DMS79 treated with DMSO at 0.1 percent for 48 hours (cell line): ENCODE measurements around the gene BCL7A.
"Not testable (repeated sequence)": the region's sequence is repeated elsewhere in the genome, so short reads cannot be mapped to it uniquely, and the experiment has no call there.

Experiments
- DNase-seq: peaks from one replicate; lab custom pipeline; 2025; lab: John Stamatoyannopoulos, UW

Gene BCL7A

DNA sequence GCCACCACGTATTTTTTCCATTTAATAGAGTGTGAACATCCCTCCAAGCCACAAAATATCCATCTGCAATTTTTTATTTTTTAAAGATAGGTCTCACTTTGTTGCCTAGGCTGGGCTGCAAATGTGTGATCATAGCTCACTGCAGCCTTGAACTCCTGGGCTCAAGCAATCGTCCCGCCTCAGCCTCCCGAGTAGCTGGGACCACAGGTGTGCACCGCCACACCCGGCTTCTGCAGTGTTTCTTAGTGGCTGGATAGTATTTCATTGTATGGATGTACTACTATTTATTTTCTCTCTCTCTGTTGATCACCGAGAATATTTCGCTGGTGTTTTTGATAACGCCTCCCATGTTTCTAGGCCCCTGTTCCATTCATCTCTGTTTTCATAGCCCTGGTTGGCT lies 74.3 kb downstream of the BCL7A start:
- no peak for DNase-seq

DNA sequence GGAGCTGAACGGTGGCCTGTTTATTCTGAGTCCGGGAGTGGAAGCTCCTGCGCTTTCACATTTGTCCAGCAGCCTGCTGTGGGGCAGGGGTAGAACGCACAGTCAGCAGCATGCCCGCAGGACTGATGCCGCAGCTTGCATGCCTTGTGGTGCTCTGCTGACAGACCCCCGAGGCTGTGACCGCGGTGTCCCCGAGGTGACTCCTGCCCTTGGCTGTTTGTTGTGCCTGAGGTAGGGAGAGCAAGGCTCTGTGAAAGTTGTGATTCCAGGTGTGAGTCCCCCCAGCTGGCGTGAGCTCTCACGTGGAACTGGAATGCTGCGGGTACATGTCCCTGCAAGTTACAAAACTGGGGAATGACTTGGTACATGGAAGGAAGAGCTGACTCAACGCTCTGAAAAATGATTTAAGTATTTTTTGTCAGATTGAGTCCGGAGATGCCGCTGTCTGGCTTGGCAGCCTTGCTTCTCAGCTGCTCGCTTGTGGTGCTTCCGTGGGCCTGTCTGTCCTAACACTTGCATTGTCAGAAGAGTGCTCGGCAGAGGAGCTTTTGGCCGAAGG lies 75.0 kb downstream of the BCL7A start:
- no peak for DNase-seq

DNA sequence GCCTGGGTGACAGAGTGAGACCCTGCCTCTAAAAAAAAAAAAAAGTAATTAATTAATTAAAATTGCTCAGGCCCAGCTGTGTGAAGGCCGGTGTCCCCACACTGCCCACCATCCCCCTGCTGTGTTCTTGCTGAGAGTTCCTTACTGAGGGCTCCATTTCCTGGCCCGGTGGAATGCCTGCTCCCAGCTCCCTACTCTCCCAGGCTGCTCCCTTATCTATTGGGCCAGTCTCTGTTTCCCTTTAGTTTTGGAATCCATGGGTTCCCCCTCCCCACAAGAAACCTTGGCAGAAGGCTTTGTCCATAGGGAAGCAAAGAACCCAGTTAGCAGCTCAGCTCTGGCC lies 75.9 kb downstream of the BCL7A start:
- no peak for DNase-seq

DNA sequence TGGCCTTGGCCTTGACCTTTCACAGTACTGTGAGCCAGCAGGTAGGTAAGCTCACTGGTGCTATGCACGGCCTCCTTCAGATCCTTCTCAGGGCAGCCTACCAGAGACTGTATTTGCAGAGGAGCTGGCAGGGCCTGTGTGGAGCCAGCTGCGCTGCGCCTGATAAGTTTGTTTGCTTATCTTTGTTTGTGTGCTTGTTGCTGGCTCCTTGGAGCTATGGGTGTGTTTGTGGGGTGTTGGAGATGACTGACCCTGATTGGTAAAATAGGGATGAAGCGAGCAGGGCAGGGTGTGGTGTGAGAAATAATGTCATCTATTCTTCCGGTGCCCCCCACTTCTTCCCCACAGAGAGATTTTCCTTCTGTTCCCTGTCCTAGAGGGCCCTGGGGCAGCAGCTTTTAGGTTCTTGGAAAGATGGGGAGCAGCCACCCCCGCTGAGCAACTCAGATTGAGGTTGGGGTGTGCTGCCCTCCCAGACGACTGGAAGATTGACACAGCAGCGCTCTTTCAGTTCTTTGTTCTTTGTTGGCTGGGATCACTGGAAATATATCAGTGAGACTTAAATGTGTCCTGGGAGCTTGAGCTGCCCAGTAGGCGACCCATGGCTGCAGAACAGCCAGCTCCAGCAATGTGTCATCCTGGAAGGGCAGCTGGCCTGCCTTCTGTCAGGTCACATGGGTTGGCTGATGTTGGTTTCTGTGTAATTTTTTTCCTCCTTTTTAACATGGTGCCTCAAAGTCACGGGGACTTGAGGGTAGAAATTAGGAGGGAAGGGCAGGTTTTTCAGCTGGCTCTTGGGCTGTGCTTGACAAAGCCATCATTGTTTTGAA lies 76.5 kb downstream of the BCL7A start:
- peak; percentile 83 for DNase-seq

DNA sequence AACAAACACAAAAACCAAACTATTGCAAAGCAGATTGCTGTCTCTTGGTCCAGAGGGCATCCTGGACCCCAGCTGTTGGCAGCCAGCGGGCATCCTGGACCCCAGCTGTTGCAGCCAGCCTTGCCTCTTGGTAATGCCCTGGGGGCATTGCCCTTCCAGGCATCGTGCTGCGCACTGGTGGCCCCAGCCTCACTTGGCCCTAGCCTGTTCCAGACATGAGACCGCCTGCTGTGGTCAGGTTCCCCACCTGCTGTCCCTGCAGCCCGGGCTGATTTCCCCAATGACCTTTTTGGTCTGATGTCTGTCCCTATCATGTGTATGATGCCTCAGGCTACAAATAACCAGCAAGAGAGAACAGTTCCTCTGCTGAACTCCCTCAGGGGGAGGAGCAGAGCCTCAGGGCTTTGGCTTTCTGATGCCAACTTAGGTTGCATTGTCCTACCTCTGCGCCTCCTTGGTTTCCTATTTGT lies 77.6 kb downstream of the BCL7A start:
- DNase-seq = no peak

DNA sequence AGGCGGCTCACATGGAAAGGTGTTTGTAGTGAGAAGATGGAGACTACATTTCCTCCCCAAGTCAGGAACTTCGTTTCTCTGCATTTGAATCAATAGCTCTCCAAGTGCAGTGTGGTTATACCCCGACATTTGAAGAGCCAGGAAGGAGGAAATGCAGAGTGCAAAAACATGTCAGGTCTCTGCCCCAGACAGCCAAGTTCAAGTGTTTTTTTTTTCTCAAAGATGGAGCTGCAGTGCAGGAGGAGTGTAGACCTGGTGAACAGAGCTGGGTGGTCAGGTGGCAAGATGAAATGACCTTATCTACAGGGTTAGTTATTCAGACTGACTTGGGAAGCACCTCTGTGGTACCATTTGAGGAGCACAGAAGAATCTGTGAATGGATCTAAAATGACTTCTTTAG lies 78.2 kb downstream of the BCL7A start:
- DNase-seq = peak; percentile 79

DNA sequence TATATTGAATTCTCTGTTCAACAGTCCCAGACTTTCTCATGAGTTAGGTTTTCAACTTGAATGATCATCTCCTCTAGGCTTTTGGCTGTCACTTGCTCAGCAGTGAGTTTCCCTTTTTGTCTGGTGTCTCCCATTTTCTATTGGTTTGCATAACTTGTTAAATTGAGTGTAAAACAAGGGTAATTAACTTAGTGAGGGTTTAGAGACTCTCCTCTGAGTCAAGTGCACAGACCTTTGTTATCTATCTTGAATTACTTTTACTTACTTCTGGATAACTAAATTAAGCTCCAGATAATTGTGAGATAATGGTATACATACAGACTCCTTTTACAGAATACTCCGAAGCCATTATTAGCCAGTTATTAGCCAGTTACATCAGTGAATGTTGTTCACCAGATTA lies 78.9 kb downstream of the BCL7A start:
- peak; percentile 59 for DNase-seq

DNA sequence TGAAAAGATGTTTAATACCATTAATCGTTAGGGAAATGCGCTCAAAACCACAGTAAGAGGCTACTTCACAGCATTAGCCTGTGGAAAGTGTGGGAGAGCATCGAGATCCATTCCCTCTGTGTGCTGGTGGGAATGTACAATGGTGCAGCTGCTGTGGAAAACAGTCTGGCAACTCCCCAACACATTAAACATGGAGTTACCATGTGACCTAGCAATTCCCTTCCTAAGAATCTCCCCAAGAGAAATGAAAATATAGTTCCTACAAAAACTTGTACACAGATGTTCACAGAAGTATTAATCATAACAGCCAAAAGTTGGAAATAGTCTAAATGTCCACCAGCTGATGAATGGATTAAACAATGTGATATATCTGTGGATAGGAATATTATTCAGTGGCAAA lies 80.6 kb downstream of the BCL7A start:
- no peak for DNase-seq

DNA sequence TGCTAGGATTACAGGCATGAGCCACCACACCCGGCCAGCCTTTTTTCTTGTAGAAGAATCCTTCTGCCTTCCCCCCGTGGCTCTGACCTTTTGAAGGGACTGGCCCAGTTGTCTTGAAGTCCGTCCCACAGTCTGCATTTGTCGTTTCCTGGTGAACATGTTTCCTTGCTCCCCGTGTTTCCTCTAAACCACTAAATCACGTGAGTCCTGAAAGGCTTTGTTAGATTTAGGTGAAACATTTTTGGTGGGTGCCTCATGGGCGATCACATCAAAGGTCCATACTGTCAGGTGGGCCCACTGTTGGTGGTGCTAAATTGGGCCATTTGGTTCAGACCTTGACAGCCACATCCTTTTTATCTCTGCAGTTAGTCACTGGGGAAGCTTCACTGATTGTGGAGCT lies 83.2 kb downstream of the BCL7A start:
- DNase-seq = no peak

DNA sequence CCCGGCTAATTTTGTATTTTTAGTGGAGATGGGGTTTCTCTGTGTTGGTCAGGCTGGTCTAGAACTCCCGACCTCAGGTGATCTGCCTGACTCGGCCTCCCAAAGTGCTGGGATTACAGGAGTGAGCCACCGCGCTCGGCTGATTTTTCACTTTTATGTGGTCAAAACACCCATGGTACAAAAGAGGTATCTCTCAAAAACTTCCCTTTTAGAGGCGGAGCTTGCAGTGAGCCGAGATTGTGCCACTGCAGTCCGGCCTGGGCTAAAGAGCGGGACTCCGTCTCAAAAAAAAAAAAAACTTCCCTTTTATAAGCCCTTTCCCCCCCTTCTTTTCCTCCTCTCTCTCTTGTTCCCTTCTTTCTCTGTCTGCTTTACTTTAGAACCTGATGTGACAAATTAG lies 83.8 kb downstream of the BCL7A start:
- not testable (repeated sequence) for DNase-seq

DNA sequence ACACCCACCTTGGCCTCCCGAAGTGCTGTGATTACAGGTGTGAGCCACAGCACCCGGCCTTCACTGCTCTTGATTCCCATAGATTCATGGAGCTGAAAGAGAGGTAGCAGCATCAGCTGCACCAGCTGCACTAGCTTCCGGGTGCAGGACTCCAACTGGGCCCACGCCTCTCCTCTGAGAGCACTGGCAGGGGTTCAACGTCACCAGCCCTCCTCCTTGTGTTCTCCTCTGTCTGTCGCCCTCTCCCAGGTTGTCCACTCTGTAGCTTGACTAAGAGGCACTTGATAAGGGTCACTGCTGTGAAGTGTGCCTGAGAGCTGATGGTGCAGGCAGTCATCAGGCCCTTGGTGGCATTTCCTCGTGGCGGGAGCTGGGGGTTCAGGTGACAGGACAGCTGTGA lies 85.2 kb downstream of the BCL7A start:
- DNase-seq = peak; percentile 93

DNA sequence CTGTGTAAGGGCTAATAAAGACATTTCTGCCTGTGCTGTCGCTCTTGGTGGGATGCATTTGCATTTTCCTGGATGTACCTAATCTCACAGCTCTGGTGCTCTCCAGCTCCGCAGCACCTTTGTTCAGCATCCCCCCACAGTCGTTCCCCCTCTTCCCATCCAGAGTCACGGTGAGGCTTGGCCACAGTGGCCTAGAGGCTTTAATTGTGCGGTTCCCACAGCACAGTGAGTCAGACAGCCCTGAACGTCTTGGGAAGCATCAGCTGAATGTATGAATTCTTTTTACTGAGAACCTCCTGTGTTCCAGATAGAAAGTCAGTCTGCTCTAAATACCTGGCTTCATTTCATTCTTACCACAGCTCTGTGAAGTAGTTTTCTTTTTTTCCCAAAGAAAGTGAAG lies 85.6 kb downstream of the BCL7A start:
- DNase-seq = no peak

DNA sequence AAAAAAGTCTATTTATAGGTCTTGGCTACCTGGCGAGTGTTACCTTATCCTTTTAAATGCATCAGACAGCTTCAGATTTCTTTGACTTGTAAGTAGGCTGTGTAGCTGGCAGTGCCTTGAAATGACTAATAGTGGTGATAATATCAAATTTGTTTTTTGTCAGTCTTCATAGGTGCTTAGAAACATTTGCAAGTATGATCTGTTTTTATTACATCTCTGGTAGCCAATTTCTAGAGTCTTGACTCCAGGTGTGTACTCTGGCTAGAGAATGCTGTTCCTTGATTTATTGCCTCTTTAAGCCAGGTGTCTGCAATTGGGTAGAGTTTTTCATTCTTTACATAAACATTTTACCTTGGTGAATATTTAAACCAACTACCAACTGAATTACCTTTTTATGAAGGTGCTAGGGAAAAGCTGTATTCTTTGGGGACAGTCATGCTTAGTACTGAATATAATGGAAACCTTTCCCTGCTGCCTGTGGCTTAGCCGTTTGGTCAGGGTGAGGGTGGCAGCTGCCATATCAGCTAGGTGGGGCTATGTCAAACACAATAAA lies 89.5 kb downstream of the BCL7A start:
- peak; percentile 93 for DNase-seq
